Stimulated activated CD4-positive, alpha-beta T cell treated with anti-CD3 and anti-CD28 coated beads, Interleukin-2, amount 100 ng/mL, for 48 hours (primary cell): Measurements from ENCODE around the gene CX3CL1.

Experiments used
- DNase-seq, 2 donors: peaks; one replicate each; pipeline ENCODE4 v3.0.0-alpha.2; 2020

CX3CL1 gene

DNA sequence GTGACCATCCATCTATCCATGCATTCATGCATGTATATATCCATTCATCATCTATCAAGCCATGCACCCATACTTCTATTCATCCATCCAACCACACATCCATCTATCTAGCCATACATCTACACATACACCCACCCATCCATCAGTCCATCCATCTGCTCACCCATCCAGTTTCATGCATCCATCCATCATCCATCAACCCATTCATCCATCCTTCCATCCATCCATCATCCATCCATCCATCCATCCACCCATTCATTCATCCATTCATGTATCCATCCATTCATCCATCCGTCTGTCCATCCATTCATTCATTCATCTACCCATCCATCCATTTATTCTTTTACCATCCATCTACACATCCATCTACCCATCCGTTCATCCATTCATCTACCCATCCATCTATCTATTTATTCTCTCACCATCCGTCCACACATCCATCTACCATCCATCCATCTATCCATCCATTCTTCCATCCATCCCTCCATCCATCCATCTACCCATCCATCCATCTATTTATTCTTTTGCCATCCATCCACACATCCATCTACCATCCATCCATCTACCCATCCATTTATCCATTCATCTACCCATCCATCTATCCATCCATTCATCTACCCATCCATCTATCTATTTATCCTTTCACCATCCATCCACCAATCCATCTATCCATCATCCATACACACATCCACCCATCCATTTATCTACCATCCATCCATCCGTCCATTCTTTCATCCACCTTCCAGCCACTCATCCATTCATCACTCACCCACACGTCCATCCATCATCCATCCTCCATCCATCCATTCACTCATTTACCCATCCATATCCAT lies 35.4 kb downstream of the CX3CL1 start:
- no peak for DNase-seq

DNA sequence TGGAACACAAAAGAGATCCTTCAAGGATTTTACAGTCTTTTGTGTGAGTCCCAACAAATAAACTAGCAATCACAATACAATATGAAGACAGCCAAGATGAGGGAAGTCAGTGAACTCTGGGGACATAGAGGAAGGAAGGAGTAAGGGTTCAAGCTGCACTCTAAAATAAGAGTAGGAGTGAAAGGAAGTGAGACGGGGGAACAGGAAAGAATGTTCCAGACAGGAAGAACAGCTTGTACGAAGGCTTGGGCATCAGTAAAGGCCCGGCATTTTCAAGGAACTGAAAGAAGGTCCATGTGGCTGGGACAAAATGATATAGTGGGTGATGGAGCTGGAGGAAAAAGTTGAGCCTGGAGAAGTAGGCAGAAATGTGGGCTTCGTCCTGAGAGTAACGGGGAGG lies 36.8 kb downstream of the CX3CL1 start:
- no peak for DNase-seq

DNA sequence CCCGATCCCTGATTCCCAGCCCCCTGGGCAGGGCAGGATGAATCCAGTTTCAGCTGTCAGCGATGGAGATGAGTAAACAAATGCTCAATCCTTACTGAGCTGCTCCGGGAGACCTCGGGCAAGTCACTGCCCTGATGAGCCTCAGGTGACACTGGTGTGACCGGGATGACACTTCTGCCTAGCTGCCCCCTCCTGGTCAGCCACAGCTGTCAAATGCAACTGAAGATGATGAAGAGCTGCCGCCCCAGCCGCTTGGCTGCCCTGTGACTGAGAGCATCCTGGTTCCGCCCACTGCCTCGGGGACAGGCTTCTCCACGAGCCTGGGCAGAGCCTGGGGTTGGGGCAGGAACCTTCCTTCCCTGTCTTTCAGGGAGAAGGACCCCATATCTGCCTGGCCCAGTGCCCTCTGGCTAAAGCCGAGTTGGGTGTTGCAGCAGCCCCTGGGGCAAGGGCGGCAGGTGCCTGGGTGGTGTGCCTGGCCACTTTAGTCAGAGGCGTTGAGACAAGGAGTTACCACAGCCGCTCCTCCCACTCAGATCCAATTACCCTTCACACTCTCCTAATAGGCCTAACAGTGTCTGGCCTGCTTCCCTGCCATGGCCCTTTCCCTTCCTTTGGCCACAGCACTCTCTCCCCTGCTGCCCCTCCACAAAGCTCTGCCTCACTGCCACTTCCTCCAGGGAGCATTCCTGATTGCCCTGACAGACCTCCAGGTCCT lies 37.7 kb downstream of the CX3CL1 start:
- DNase-seq = no peak

DNA sequence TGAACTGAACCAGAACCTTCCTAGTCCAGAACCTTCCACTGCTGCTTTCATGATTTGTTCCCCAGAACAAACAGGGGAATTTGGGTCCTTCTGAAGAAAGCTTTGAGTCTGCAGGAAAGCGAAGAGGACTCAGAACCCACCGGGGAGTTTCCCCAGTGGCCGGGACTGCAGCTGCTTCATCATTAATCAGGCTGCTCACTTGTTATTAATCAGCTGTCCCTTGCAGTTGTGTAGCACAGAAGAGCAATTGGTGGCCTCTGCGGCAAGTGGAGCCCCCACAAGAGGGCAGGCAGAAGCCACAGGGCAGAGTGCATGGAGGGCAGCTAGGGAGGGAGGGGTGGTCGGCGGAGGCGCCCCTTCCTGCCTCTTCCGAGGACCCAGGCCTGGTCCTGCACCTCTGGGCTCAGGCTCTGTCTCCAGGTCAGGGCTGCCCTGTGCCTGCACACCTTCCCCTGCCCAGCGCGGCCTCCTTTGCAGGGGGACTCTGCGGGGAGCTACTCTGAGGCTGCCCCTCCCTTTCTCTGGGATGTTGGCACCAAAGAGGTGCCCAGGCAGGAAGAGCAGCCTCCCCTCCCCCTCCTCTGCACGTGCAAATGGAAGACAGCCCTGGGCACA lies 39.2 kb downstream of the CX3CL1 start:
- no peak for DNase-seq

DNA sequence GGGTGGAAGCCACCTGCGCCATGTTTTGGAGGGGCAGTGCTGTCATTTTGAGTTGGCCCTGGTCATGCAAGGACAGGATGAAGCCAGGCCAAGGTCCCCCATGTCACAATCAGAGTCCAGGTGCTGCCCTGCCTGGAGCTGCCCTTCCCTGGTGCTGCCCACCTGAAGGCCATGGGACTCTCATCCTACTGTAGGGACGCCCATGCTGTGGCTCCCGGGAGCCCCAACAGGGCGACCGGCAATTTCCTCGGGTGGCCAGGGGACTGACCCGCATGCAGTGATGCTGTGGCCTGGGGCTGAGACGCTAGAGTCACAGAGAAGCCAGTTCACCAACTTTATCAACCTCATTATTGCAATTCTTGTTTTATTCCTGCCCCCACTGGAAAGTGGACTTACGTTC lies 40.3 kb downstream of the CX3CL1 start:
- no peak for DNase-seq

DNA sequence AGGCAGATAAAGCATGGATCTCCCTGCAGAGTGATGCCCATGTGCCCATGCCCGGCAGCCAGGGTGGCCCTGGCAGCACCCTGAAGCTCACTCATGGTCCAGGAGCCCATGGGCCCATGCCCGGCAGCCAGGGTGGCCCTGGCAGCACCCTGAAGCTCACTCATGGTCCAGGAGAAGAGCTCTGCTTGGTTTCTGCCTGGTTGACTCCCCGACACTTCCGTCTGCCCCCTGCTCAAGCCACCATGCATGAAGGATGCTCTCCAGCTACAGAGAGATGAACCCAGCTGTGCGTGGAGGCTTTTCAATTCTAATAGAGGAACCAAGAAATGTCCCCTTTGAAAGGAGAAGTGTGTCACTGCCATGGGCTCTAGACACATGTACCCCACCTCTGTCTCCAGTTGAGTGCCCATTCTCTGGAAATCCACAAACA lies 41.0 kb downstream of the CX3CL1 start:
- DNase-seq = no peak

DNA sequence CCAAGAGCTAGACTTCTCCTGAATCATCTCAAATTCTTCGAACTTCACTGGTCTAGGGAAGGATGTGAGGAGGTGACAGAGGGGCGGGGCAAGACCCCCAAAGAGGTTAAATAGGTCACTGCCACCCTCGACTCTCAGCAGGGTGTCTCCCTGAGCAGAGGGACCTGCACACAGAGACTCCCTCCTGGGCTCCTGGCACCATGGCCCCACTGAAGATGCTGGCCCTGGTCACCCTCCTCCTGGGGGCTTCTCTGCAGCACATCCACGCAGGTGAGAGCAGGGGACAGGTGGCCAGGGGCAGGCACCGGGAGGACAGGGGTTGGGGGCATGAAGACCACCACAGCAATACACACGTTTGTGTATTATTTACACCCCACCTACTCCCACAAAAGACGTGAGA lies 41.4 kb downstream of the CX3CL1 start:
- no peak for DNase-seq

DNA sequence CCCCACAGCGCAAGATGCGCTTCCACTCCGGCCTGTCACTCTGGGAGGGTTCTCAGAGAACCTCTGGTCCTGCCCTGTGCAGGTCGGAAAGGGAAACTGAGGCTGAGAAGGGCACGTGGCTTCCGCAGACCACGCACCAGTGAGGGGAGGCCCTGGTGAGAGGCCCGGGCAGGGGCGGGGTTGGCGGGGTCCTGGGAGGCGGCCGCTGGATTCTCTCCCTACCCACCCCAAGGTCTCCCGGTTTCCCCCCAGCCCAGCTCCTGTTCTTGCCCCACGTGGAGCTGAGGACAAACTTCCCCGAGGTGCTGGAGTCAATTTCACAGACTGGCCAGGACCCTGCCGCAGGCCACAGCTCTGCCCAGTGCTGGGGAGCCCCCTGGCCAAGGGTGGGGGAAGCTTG lies 43.8 kb downstream of the CX3CL1 start:
- DNase-seq = no peak

DNA sequence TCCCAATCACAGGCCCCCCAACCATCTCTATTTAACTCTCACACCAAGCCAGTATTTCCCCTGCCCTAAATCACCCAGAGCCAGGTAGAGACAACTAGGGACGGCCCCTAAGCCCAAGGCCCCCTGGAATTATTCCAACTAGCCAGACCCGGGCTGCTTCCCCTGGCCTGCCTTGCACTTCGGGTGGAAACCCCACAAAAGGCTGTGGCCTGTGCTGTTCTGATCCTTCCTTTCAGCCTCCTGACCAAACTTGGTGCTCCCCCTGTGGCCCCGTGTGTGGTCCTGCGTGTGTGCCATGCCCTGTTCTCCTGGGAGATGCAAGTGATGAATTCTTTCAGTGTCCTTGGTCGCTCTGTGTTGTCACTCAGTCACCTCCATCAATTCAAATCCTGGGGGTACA lies 47.2 kb downstream of the CX3CL1 start:
- no peak for DNase-seq

DNA sequence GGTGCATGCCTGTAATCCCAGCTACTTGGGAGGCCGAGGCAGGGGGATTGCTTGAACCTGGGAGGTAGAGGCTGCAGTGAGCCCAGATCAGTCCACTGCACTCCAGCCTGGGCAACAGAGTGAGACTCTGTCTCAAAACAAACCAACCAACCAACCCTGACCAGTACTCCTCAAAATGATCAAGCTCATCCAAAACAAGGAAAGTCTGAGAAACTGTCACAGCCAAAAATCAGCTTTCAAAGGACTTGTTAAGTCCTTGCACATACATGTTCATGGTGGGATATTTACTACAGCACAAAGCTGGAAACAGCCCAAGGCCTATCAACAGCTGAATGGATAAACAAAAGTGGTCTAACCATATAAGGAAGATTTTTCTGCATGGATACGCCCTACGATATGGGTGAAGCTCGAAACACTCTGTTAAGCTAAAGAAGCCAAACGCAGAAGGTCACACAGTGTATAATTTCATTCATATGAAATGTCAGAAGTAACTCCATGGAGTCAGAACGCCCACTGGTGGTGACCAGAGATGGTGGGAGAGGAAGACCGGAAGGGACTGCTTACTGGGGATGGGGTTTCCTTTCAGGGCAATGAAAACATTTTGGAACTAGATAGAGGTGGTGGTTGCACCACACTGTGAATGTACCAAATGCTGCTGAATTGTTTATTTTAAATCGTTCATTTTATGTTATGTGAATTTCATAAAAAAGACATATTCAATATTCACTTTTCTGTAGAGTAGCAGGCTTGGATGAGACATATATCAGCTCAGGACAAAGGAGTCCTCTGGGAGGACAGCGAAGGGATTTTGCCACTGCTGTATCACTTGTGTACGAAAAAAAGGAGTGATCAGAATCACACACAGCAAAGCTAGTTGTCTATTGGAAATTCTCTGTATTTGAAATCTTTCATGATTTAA lies 50.0 kb downstream of the CX3CL1 start:
- DNase-seq = no peak

DNA sequence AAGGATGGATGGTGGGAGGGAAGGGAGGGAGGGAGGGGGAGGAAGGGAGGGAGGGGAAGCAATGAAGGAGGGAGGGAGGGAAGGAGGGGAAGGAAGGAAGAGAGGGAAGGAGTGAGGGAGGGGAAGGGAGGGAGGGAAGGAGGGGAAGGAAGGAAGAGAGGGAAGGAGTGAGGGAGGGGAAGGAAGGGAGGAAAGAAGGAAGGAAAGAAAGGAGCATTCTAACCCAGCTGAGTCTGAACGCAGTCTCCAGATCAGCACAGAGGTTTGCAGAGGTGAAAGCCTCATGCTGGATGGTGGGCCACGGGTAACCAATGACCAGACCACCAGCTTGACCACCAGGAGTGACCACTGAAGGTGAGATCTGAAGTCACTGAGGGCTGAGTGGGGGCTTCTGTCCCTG lies 50.9 kb downstream of the CX3CL1 start:
- no peak for DNase-seq

DNA sequence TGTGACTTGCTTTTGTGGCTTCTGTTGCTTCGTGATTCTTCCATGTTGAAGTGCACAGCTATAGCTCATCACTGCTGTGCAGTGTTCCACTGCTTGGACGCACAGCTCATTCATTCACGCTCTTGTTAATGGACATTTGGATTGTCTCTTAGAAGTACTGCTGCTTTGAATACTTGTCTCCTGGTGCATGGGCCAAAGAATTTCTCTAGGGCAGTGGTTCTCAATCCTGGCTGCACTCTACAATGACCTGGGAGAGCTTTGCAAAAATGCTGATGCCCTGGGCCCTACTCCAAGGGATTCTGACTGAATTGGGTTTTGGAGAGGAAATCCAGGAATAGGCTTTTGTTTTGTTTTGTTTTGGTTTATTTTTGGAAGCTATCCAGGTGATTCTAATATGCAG lies 52.3 kb downstream of the CX3CL1 start:
- no peak for DNase-seq

DNA sequence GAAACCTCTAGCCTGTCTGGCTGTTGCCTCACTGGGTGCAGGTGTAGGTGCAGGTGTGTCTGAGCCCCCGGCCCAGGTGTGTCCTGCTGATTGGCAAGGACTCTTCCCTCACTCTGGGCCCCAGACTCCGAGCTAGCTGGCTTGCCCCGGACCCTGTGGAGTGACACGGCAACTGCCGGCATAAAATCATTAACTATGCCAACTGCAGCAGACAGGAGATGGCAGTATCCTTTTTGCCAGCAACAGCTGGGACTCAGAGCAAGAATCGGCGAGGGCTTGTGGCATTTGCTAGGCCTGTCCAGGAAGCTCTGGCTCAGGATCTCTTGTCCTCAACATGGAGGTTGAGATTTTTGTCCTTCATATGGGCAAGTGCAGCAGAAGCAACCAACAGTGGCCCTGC lies 54.1 kb downstream of the CX3CL1 start:
- no peak for DNase-seq

DNA sequence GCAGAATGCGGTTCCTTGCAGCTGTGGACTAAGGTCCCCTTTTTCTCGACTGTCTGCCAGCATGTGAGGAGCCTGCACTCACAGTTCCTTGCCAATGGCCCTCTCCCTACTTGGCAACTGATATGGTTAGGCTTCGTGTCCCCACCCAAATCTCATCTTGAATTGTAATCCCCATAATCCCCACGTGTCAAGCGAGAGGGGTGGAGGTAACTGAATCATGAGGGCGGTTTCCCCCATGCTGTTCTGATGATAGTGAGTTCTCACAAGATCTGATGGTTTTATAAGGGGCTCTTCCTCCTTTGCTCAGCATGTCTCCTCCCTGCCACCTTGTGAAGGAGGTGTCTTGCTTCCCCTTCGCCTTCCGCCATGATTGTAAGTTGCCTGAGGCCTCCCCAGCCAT lies 55.0 kb downstream of the CX3CL1 start:
- DNase-seq = no peak

DNA sequence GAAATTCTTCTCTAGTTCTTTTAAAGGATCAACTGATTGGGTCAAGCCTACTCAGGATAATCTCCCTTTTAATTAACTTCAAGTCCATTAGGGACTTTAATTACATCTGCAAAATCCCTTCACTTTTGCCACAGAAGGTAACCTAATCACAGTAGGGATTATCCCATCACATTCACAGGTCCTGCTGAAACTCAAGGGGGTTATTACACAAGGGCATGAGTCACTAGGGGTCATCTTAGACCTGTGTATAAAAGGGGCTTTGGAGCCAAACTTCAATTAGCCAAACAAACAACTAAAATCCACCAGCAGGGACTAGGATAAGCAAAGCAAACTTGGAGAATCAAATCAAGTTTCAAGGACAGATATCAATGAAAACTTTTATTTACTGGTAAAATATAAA lies 55.5 kb downstream of the CX3CL1 start:
- DNase-seq = no peak

DNA sequence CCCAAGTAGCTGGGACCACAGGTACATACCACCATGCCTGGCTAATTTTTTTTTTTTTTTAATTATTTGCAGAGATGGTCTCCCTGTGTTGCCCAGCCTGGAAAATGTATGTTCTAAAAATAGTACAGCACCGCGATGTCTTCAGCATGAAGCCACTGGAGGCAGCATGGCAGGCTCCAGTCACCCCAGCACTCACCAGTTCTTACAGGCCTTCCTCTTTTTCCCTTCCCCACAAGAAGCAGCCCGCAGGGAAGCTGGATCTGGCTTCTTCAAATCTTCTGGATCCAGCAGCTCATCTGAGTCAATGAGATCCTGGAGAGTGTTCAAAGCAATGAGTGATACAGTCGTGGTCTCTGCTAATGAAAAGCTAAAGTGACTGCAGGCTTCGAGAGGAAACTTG lies 58.7 kb downstream of the CX3CL1 start:
- DNase-seq = no peak

DNA sequence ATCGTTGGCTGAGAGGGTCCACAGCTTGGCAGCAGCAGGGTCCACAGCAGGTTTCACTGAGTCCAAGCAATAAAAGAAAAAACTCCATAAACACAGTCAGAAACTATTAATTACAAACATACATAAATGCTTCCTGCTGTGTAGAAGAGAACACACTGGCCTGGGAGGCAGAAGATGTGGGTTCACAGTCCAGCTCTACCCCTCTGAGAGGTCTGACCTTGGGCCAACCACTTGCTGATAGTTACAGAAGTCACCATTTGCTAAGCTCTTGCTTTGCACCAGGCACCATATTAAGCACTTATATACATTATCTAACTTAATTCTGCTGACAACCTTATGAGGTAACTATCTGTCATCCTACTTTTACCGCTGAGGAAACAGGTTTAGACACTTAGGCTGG lies 60.2 kb downstream of the CX3CL1 start:
- no peak for DNase-seq

DNA sequence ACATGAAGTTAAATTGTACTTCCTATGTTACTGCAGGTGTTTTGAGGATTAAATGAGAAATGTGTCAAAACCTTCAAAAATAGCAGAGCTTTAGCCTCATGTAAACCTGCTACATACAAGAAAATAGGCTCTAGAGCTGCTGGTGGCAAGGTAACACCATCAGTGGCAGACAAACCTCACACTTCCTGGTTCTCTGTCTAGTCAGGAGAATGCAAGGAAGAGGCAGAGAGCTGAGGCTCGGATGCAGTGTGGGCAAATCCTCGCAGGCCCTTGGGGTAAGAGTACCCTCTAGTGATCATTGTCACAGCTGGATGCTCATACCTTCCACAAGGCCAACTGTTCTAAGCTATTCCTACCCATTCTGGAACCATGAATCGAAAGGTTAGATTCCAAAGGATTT lies 60.7 kb downstream of the CX3CL1 start:
- DNase-seq = no peak

DNA sequence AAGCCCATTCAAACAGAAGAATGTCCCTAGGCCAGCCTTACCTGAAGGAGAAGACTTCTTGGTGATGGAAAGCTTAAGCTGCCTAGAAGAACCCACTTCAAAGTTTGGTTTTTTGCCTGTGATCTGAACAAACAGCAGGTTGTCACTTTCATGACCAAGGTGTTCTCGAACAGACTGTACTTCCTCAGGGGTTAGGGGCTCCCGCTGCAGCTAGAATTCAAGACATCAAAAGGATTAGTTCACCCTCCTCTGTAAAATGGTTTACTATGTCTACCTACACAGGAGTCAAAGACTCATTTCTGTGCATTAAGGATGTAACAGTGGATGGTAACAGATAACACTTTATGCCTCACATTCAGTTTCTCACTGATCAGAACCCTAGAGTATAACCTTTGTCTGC lies 61.7 kb downstream of the CX3CL1 start:
- DNase-seq = no peak
